Hippocampal formation (tissue), 2 donors: ENCODE measurements around the gene PNMA8C.
A peak's percentile ranks its signal among the peaks of the same experiment; 100 is the strongest.
"Not testable (repeated sequence)": the region's sequence is repeated elsewhere in the genome, so short reads cannot be mapped to it uniquely, and the experiment has no call there.

Source experiments
- DNase-seq, 2 donors: peaks; one replicate each; lab custom pipeline; 2025; lab: John Stamatoyannopoulos, UW

PNMA8C gene

DNA sequence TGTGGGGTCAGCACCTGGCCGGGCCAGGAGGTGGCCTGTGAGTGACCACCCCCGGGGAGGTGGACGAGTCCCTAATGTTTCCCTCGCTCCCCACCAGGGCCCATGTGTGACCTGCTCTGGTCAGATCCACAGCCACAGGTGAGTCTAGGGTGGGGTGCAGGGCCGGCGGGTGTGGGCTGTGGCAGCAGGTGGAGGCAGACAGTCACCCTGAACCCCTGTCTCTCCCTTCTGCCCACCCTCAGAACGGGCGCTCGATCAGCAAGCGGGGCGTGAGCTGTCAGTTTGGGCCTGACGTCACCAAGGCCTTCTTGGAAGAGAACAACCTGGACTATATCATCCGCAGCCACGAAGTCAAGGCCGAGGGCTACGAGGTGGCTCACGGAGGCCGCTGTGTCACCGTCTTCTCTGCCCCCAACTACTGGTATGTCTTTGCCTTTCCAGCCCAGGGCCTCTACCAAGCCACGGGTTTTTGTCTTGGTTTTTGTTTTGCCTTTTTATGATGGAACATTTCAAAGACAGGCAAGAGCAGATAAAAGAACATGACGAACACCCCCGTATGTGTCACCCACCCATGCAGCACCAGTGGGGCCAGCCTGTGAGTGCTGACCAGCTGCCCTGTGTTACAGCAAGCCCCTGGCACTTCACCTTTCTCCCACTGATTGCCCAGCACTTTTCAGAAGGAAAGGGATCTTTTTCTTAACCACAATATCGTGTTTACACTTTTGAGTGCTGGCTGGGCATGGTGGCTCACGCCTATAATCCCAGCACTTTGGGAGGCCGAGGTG lies 40.2 kb downstream of the PNMA8C start:
- no peak for DNase-seq

DNA sequence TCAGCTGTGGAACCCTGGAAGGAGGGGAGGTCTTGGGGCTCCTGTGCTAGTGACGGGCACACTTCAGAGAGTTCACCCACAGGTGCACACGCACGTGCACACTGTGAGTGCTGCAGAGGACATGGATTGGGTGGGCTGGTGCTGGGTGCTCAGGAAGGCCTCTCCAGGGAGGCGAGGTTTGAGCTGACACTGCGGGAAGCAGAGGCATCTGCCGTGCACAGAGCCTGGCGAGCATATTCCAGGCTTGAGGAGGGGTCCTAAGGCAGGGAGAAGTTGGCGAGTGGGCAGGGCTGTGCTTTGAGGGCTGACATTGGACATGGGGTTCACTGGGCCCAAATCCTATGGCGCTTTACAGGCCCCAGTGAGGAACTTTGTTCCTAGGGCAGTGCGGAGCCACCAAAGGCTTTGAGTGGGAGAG lies 41.0 kb downstream of the PNMA8C start:
- no peak for DNase-seq

DNA sequence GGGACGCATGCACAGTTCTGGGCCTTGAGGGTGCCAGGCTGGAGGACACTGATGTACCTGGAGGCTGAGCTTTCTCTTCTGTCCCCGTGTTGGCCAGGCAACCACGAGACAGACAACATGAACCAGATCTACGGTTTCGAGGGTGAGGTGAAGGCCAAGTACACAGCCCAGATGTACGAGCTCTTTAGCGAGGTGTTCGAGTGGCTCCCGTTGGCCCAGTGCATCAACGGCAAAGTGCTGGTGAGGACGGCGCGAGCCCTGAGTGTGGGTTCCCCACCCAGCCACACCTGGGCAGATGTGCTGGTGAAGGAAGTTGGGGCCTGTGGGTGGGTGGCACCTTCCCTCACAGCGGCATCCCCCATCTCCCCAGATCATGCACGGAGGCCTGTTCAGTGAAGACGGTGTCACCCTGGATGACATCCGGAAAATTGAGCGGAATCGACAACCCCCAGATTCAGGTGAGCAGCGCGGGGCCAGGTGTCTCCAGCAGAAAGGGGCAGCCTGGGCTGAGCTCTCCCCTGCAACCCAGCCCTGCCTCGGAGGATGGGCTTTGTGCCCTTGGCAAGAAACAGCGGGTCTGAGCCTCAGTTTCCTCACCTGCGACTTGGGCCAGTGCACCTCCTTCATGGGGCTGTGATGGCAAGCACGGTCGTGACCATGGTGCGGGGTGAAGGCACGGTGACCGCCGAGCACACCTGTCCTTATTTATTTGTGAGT lies 41.6 kb downstream of the PNMA8C start:
- DNase-seq, result no peak

DNA sequence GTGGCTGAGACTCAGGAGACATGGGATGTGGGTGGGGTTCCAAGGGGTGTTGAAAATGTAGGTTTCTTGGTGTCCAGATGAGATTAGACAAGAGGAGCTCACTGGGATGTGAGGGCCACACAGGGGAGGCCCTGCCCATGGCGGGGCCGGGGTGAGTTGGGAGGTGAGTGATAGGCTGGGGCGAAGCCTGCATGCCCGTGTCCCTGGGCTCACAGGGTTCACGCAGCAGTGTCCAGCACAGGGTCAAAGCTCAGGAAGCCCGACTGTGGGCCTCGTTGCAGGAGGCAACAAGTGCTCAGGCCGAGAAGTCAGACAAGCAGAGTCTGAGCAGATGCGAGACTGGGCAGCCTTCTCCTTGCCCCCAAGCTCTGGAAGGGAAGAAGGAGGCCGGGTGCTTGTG lies 42.6 kb downstream of the PNMA8C start:
- no peak for DNase-seq

DNA sequence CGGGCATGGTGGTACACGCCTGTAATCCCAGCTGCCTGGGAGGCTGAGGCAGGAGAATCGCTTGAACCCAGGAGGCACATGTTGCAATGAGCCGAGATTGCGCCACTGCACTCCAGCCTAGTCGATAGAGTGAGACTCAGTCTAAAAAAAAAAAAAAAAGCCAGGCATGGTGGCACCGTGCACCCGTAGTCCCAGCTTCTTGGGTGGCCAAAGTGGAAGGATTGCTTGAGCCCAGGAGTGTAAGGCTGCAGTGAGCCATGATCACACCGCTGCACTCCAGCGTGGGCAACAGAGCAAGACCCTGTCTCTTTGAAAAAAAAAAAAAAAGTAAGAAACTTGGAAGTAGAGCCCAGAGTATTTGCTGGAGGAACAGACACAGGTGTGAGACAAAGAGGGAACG lies 43.1 kb downstream of the PNMA8C start:
- DNase-seq, result no peak

DNA sequence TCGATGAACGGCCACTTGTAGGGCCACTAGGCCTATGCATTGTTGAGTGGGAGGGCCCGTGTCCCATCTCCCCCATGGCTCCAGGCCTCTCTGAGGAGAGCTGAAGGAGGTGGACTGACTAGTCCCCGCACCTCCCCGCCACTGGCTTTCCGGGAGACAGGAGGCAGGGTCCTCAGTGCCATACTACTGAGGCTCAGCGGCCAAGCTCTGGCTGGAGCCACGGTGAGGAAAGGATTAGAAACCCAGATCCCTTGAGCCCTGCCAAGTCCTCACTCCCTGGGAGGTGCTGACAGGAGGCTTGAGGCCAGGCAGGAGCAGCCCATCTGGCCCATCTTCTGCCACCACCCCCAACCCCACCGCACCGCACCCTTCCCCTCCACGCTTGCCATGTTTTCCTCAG lies 44.3 kb downstream of the PNMA8C start:
- DNase-seq, result no peak

DNA sequence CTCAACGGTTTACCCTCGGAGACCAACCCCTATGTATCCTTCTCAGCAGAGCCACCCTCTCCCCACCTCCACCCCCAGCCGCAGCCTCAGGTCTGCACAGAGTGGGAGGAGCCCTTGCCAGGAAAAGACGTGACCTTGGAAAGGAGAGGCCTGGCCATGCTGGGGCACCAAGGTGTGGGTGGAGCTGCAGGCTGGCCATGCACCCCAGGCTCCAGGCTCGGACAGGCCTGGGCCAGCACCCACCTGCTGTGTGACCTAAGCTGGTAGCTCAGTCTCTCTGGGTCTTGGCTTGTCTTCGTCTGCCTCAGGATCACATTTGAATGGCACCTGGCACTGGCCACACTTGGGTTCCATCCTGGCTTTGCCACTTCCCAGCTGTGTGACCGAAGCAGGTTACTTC lies 44.9 kb downstream of the PNMA8C start:
- DNase-seq, result no peak

DNA sequence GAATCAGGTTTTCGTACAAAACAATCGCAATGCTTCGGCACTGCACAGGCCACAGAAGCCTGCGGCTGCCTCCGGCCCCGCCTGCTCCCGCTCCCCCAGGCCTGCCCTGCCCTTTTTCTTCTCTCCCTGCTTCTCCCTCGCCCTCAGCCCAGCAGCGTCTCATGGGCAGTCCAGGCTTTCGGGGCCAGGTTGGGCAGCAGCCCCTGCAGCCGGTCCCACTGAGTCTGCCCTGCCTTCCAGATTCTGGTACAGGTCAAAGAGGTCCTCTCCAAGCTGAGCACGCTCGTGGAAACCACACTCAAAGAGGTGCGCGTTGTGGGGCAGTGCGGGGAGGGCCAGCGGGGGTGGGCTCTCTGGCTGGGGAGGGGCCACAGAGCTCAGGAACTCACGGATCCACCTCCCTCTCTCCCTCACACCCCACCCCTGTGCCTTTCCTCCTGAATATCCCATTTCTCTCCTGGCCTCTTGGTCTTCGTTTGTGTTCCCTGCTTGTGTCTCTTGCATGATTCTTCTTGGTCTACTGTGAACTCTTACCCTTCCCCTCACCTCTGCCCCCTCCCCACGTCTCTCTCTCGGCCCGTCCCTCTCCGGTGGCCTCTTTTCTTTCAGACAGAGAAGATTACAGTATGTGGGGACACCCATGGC lies 45.4 kb downstream of the PNMA8C start:
- no peak for DNase-seq

DNA sequence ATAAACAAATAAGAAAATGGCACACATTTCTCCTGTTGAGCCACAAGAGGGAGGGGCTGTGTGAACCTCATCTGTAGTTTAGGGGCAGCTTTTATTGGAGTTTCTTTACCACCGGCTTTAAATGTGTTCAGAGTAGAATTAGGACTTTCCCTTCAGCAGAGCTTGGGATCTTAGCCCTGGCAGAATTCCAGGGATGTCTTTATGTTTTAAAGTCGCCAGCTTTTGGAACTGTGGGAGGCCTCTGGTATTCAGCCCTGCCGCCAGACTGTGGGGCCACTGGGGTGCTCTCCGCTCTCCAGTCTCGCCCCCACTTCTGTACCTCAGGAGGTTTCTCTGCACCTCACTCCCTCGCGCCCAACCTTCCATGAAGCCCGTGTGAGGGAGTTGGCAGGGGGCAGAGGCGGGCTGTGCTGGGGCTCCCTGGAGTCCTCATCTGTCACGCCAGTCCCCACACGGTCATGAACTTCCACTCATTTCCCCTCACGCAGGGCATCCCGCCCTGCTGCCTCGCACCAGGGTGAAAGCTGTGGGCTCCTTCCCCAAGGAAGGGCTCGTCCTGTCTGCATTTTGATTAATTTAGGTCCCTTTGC lies 46.9 kb downstream of the PNMA8C start:
- no peak for DNase-seq

DNA sequence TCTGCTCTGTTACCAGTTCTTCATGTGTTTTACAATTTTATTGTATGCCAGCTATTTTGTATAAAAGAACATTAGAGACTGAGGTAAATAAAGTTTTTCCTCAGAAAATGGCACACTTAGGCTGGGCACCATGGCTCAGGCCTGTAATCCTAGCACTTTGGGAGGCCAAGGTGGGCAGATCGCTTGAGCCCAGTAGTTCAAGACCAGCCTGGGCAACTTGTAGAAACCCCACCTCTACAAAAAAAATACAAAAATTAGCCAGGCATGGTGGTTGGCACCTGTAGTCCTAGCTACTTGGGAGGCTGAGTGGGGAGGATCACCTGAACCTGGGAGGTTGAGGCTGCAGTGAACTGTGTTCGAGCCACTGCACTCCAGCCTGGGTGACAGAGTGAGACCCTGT lies 47.4 kb downstream of the PNMA8C start:
- DNase-seq, result no peak

DNA sequence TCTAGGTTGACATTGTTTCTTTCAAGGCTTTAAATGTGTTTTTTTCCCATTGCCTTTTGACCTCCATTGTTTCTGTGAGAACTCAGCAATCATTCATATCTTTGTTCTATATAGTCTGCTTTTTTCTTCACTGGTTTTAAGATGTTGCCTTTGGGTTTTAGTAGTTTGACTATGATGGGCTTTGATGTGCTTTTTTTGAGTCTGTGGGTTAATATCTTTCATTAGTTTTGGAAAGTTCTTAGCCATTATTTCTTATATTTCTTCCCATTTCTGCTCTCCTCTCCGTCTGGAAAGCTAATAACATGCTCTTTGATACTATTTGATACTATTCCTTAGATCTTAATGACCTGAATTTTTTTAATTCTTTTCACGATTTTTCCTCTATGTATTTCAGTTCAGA lies 48.0 kb downstream of the PNMA8C start:
- no peak for DNase-seq

DNA sequence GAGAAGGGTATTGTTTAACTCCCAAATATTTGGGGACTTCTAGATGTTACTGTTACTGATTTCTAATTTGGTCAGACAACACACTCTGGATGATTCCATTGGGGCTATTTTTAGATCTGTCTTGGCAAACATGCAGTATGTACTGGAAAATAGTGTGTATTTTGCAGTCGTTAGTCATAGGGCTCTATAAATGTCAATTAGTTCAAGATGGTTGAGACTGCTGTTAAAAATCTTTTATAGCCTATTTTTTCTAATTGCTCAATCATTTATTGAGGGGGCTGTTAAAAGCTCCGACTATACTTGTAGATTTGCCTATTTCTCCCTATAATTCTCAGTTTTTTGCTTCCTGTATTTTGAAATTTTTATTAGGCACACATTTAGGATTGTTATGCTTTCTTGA lies 50.5 kb downstream of the PNMA8C start:
- peak in 1 of 2 donors; percentile 8 for DNase-seq

DNA sequence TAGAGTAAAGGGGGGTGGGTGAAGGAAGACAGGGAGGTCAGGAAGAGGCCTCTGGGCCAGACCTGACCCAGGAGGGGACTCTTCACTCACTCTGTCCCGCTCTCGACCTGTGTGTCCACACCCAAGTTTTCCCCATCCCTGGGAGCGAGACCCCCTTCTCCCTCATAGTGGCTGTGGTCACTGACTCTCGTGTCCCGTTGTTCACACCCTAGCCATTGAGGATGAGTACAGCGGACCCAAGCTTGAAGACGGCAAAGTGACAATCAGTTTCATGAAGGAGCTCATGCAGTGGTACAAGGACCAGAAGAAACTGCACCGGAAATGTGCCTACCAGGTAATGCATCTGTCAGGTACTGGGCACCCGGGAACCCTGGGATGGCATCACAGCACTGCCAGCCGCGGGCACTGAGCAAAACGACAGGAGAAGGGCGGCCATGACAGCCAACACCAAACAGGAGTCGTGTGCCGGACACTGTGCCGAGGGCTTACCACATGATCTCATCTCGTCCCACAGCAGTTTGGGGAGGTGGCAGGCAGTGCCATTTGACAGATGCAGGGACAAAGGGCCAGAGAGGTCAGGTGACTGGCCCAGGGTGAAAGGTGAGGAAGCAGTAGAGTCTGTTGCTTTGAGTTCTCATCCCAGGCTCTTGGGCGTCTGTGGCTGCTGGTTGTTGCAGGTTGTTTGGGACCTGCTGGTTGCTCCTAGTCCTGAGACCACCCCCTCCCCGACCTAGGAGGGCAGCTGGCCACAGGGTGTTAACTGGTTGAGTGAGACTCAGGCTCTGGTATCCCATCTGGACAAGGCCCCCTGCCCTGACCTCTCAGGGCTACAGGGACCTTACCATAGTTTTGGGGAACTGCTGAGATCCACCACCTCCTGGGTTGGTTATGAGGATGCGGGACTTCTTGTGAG lies 52.2 kb downstream of the PNMA8C start:
- no peak for DNase-seq

DNA sequence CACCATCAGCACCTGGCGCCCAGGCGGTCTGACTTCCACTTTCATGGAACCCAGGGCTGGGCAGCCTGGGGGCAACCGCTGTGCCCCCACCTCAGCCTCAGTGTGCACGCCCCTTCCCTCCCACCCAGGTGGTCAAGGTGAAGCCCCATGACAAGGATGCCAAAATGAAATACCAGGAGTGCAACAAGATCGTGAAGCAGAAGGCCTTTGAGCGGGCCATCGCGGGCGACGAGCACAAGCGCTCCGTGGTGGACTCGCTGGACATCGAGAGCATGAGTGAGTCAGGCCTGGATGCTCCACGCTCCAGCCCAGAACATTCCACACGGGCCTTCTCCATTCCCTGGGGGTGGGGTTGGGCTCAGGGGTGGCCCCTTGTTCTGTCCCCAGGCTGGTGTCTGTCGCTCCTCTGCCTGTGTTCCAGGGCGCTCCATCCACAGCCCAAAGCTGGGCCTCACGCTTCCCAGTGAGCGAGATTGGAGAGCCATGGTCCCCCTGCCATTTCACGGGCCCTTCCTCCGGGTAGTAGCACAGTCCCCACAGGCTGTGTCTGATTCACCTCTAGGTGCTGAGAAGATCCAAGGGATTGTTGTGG lies 53.2 kb downstream of the PNMA8C start:
- DNase-seq, result not testable (repeated sequence)
